Measurements from ENCODE around the gene MSH3.

- TF ChIP-seq CEBPB (IDR thresholded peaks at IDR 0.05) = no peak
- TF ChIP-seq EP300 (IDR thresholded peaks at IDR 0.05; ENCODE audit: borderline replicate concordance) = no peak
These were observed 47.1 kb downstream of the MSH3 start for GRCh38 chr5:80701597-80701996.
